Body of pancreas (tissue), 4 donors: Measurements from ENCODE around the gene DIS3L. TPM values are rescaled to one million over a fixed set of nuclear protein-coding genes. Genes with fewer than 3 reads are reported as not detected.

Source experiments
- ATAC-seq: fragments of 150-250 bp; one replicate; pipeline ENCODE4 v1.9.1; 2016
- DNase-seq, 4 donors: peaks; one replicate each; pipeline ENCODE4 v3.0.0-alpha.2; 2019
- H3K27ac ChIP-seq, 4 donors: fragments of 200-600 bp; sonication (generic); 1 replicate in 3 of 4; 2 replicates in 1 of 4; pipeline versions ENCODE4 v1.5.1 to v1.6.1; 2016 to 2019; ENCODE audit warnings: mild to moderate bottlenecking in 1 of 4, mixed read lengths in 1 of 4, moderate library complexity in 1 of 4
- H3K27me3 ChIP-seq, 2 donors: fragments of 200-600 bp; sonication (generic); one replicate each; pipeline ENCODE4 v1.6.0; 2016; ENCODE audit warnings: mild to moderate bottlenecking in 1 of 2
- H3K36me3 ChIP-seq, 2 donors: fragments of 200-600 bp; sonication (generic); replicated peaks in 1 of 2; 2 replicates each; pipeline ENCODE4 v1.5.1; 2016; ENCODE audit warnings: low read depth in 2 of 2; ENCODE audit not compliant: insufficient read depth in 1 of 2
- H3K4me1 ChIP-seq: fragments of 200-600 bp; sonication (generic); one replicate; pipeline ENCODE4 v1.6.0; 2016
- H3K4me3 ChIP-seq, 2 donors: fragments of 200-600 bp; sonication (generic); 1 replicate in 1 of 2; 2 replicates in 1 of 2; pipeline ENCODE4 v1.5.1; 2016 to 2019
- H3K9me3 ChIP-seq, 3 donors: fragments of 200-600 bp; sonication (generic); 1 replicate in 2 of 3; 2 replicates in 1 of 3; pipeline ENCODE4 v1.5.1; 2016
- CTCF ChIP-seq, 7 experiments: fragments of 450-650 bp in 4 of 7; fragments of 200-600 bp in 3 of 7; sonication (generic) in 3 of 7; IDR thresholded peaks; one replicate each; pipeline ENCODE4 v1.5.1; 2016 to 2019; ENCODE audit warnings: antibody characterized with exemption in 7 of 7
- POLR2A ChIP-seq, 3 donors: fragments of 450-650 bp; IDR thresholded peaks; one replicate each; pipeline ENCODE4 v1.6.1; 2016; ENCODE audit warnings: antibody characterized with exemption in 3 of 3, mild to moderate bottlenecking in 2 of 3
- WGBS, 2 donors: methylation state at CpG; one replicate each; pipeline ENCODE4 v1.1.5; 2017; 5-methylcytosine and 5-hydroxymethylcytosine counted together
- intact Hi-C: fragments of 100-400 bp; cut with DNase I; formaldehyde crosslinking; loops from one replicate; pipeline ENCODE4 v1.15.1; 2023
- total RNA-seq, 2 donors: library from RNA; depleted of rRNA; stranded (reverse); fragments of >200 nt; gene quantifications; one replicate each; pipeline ENCODE4 v1.1.0, GENCODE V29; 2016

DIS3L gene
- total RNA-seq, 2 donors from 2014 or later = 17.5 to 17.9 TPM

- peak; percentile 56 to 73 (median 61) for DNase-seq
- H3K27me3 ChIP-seq = peaks cover 0 to 16% of the 10 kb centered on the region in 2 donors
Observed at GRCh38 chr15:66251790-66252684, 41.3 kb upstream of the DIS3L start.

GRCh38 chr15:66252685-66253417 lies 40.5 kb upstream of the DIS3L start:
- intact Hi-C loops = no loop called here
- Histone ChIP-seq H3K27ac (no peak overlapping the region), H3K4me3 (peak overlapping the region; percentile 32 to 35), H3K36me3 (no peaks in the 10 kb centered on the region), H3K27me3 (peaks cover 0 to 16% of the 10 kb centered on the region in 2 donors), H3K4me1 (peaks cover 25% of the 10 kb centered on the region), H3K9me3 (no peaks in the 10 kb centered on the region)
- DNase-seq = peak in 2 of 4 donors; percentile 2 to 17
- ATAC-seq = peak; percentile 37
- 0 to 1% methylated on average over 10 to 44 of the region's 64 CpGs for whole genome bisulfite sequencing, 2 donors
- no peak for TF ChIP-seq POLR2A (IDR thresholded peaks at IDR 0.05)
- no peak for TF ChIP-seq CTCF (IDR thresholded peaks at IDR 0.05)

More at GRCh38 chr15:66251790-66252684, 41.3 kb upstream of the DIS3L start:
- Histone ChIP-seq H3K27ac (no peak overlapping the region), H3K4me1 (peaks cover 25% of the 10 kb centered on the region), H3K4me3 (peak overlapping the region in 1 of 2 donors; percentile 35), H3K9me3 (no peaks in the 10 kb centered on the region), H3K36me3 (no peaks in the 10 kb centered on the region)
- intact Hi-C loops = no loop called here
- TF ChIP-seq CTCF (IDR thresholded peaks at IDR 0.05) = peak; percentile 47 to 70 (median 65)
- no peak for TF ChIP-seq POLR2A (IDR thresholded peaks at IDR 0.05)
- 9 to 40% methylated on average over 10 to 36 of the region's 72 CpGs for WGBS, 2 donors
- peak; percentile 81 for ATAC-seq

GRCh38 chr15:66253418-66254088 lies 39.8 kb upstream of the DIS3L start, which contains the start of gene MEGF11:
TSS of gene MEGF11 (minus strand) at chr15:66253750. CDS start at chr15:66128403, 125,347 bp downstream.
- Histone ChIP-seq H3K4me3 (peak within 1 kb of the TSS; percentile 32 to 35), H3K4me1 (peaks cover 25% of the 10 kb centered on the region), H3K36me3 (no peaks in the 10 kb centered on the region), H3K9me3 (no peaks in the 10 kb centered on the region), H3K27ac (no peak within 1 kb of the TSS), H3K27me3 (peaks cover 0 to 16% of the 10 kb centered on the region in 2 donors)
- intact Hi-C loops = no loop called here
- peak; percentile 49 for ATAC-seq
- WGBS, 2 donors = 0 to 3% methylated on average over 13 to 44 of the region's 64 CpGs
- DNase-seq = peak; percentile 15 to 36 (median 20)
- TF ChIP-seq POLR2A (IDR thresholded peaks at IDR 0.05) (no peak), CTCF (IDR thresholded peaks at IDR 0.05) (no peak)

- H3K9me3 ChIP-seq = no peaks in the 10 kb centered on the region
- no peaks in the 10 kb centered on the region for H3K36me3 ChIP-seq
- no peak overlapping the region for H3K27ac ChIP-seq
- TF ChIP-seq POLR2A (IDR thresholded peaks at IDR 0.05) (no peak), CTCF (IDR thresholded peaks at IDR 0.05) (no peak)
- no peak overlapping the region for H3K4me3 ChIP-seq
- 40 to 41% methylated on average over 33 to 36 of the region's 36 CpGs for WGBS, 2 donors
- H3K4me1 ChIP-seq = peaks cover 25% of the 10 kb centered on the region
- H3K27me3 ChIP-seq = peaks cover 0 to 16% of the 10 kb centered on the region in 2 donors
- ATAC-seq = no peak
- DNase-seq = no peak
- intact Hi-C loops = no loop called here
Observed at GRCh38 chr15:66254089-66254950, 39.0 kb upstream of the DIS3L start.
